ENCODE measurements around the gene ST3GAL3. TPM values are rescaled to one million over a fixed set of nuclear protein-coding genes. Genes with fewer than 3 reads are reported as not detected.
"Not testable (repeated sequence)": the region's sequence is repeated elsewhere in the genome, so short reads cannot be mapped to it uniquely, and the experiment has no call there.

Gene ST3GAL3
- total RNA-seq, 1 experiment from 2014 or later, result 19.3 TPM

GRCh38 chr1:43776043-43776761, 68.9 kb downstream of the ST3GAL3 start:
- ChIA-PET CTCF (interaction anchor here (0.6 kb wide), 1 partner anchor 157 kb away, joined by 4 read pairs; no protein-coding TSS in a partner anchor), POLR2A (ENCODE audit: unreplicated experiment) (interaction anchor here (0.8 kb wide), 1 partner anchor 82 kb away, joined by 8 read pairs; no protein-coding TSS in a partner anchor)
- no peak overlapping the region for H2AFZ ChIP-seq
- peak overlapping the region; percentile 47 for H3K27ac ChIP-seq
- intact Hi-C loops (cut with micrococcal nuclease; ENCODE audit: unreplicated experiment), result no loop called here
- peak overlapping the region; percentile 45 for H3K4me2 ChIP-seq
- H3K4me3 ChIP-seq, result no peak overlapping the region
- H4K20me1 ChIP-seq (ENCODE audit: insufficient read depth), result no peaks in the 10 kb centered on the region
- no TSS peak for BruUV-seq (replicated peaks)
- no peaks in the 10 kb centered on the region for H3K9me2 ChIP-seq (ENCODE audit: insufficient read depth)
- H3K36me3 ChIP-seq (ENCODE audit: low read depth), result no peaks in the 10 kb centered on the region
- TF ChIP-seq EZH2 (IDR thresholded peaks at IDR 0.05; ENCODE audit: low read depth), result no peak
- no peak for TF ChIP-seq CTCF (conservative IDR thresholded peaks at IDR 0.05)
- DNase-seq, result peak in 1 of 2 experiments; percentile 58
- H3K9me3 ChIP-seq (ENCODE audit: insufficient read depth, low read depth), result peaks cover 15% of the 10 kb centered on the region; the same call in 1 of the 2 replicates
- H3F3A ChIP-seq (ENCODE audit: insufficient read depth, low read depth), result peaks cover 12% of the 10 kb centered on the region; the same call in 1 of the 2 replicates
- no peaks in the 10 kb centered on the region for H3K27me3 ChIP-seq (ENCODE audit: insufficient read depth, low read depth)
- H3K79me2 ChIP-seq (ENCODE audit: low read depth), result no peaks in the 10 kb centered on the region
- peaks cover 36% of the 10 kb centered on the region for H3K4me1 ChIP-seq (replicated peaks; ENCODE audit: insufficient read depth)

- POLR2A ChIA-PET (ENCODE audit: unreplicated experiment); H3K4me3 ChIP-seq; H3K36me3 ChIP-seq (ENCODE audit: low read depth); H3K79me2 ChIP-seq (ENCODE audit: low read depth); H3K27me3 ChIP-seq (ENCODE audit: insufficient read depth, low read depth); DNase-seq; BruUV-seq (replicated peaks); H3K27ac ChIP-seq; H2AFZ ChIP-seq; H4K20me1 ChIP-seq (ENCODE audit: insufficient read depth); H3K4me2 ChIP-seq; H3K9me2 ChIP-seq (ENCODE audit: insufficient read depth); intact Hi-C loops (cut with micrococcal nuclease; ENCODE audit: unreplicated experiment); CTCF ChIA-PET: not testable (repeated sequence)
- peaks cover 15% of the 10 kb centered on the region; the same call in 1 of the 2 replicates for H3K9me3 ChIP-seq (ENCODE audit: insufficient read depth, low read depth)
- H3F3A ChIP-seq (ENCODE audit: insufficient read depth, low read depth), result peaks cover 16% of the 10 kb centered on the region
- H3K4me1 ChIP-seq (replicated peaks; ENCODE audit: insufficient read depth), result peaks cover 52% of the 10 kb centered on the region
These were observed 70.6 kb downstream of the ST3GAL3 start for GRCh38 chr1:43777916-43778315.

GRCh38 chr1:43779266-43779665, 71.9 kb downstream of the ST3GAL3 start:
- Histone ChIP-seq H3K36me3 (ENCODE audit: low read depth) (no peaks in the 10 kb centered on the region), H3F3A (ENCODE audit: insufficient read depth, low read depth) (peaks cover 26% of the 10 kb centered on the region), H3K79me2 (ENCODE audit: low read depth) (no peaks in the 10 kb centered on the region), H3K27me3 (ENCODE audit: insufficient read depth, low read depth) (no peaks in the 10 kb centered on the region), H3K9me2 (ENCODE audit: insufficient read depth) (no peaks in the 10 kb centered on the region), H2AFZ (no peak overlapping the region), H3K4me1 (replicated peaks; ENCODE audit: insufficient read depth) (peaks cover 53% of the 10 kb centered on the region), H4K20me1 (ENCODE audit: insufficient read depth) (no peaks in the 10 kb centered on the region), H3K4me3 (no peak overlapping the region), H3K9me3 (ENCODE audit: insufficient read depth, low read depth) (peaks cover 15% of the 10 kb centered on the region; the same call in 1 of the 2 replicates), H3K4me2 (no peak overlapping the region), H3K27ac (no peak overlapping the region)
- no peak for DNase-seq
- no peak for TF ChIP-seq EZH2 (IDR thresholded peaks at IDR 0.05; ENCODE audit: low read depth)
- TF ChIP-seq CTCF (conservative IDR thresholded peaks at IDR 0.05), result no peak
- BruUV-seq (replicated peaks), result no TSS peak
- CTCF ChIA-PET, result no interaction called here
- POLR2A ChIA-PET (ENCODE audit: unreplicated experiment), result no interaction called here
- intact Hi-C loops (cut with micrococcal nuclease; ENCODE audit: unreplicated experiment), result no loop called here

Data from PC-9 (cell line).